HCT116 (cell line): ENCODE measurements around the gene ERC2. TPM values are rescaled to one million over a fixed set of nuclear protein-coding genes. Genes with fewer than 3 reads are reported as not detected.

ENCODE experiments used
- ATAC-seq: fragments of 200-7000 bp; cut with Tn5 transposase; 2 replicates; pipeline ENCODE4 v1.9.1; 2020; ENCODE audit warnings: mild to moderate bottlenecking, moderate library complexity
- BruUV-seq: library from RNA; stranded (reverse); fragments of 400-500 nt; replicated peaks from 2 replicates; lab custom pipeline; 2021; lab: Mats Ljungman, UMichigan
- CTCF ChIA-PET: fragments of 300-600 bp; sonication (Branson Sonifier 250); formaldehyde crosslinking; loops from one replicate; lab custom pipeline; 2021; ENCODE audit warnings: antibody characterized with exemption; lab: Charles Lee
- POLR2A ChIA-PET: fragments of 300-600, 350-600 bp; sonication (Branson Sonifier 250); formaldehyde crosslinking; loops from one replicate; lab custom pipeline; 2021; ENCODE audit warnings: antibody characterized with exemption; lab: Charles Lee
- RAD21 ChIA-PET, 2 experiments: fragments of 300-600 bp; sonication (Branson Sonifier 250); formaldehyde crosslinking; loops; one replicate each; lab custom pipeline; 2023; ENCODE audit warnings: low total read pairs in 2 of 2; ENCODE audit not compliant: uncharacterized antibody in 2 of 2, unreplicated experiment in 2 of 2, low non-redundant PET in 1 of 2; lab: Charles Lee
- DNase-seq: peaks from one replicate; pipeline ENCODE4 v3.0.0-alpha.2; 2010; ENCODE audit warnings: low read depth, low spot score
- H2AFZ ChIP-seq: fragments of 200-600 bp; shearing (Covaris generic), sonication (generic); 2 replicates; pipeline ENCODE4 v1.6.1; 2017; ENCODE audit warnings: low read depth, mixed run types, mixed read lengths, antibody characterized with exemption, low read length; ENCODE audit not compliant: poor library complexity, severe bottlenecking
- H3K27ac ChIP-seq: 2 replicates; pipeline ENCODE4 v1.5.1; 2012; ENCODE audit warnings: low read depth, low read length
- H3K27me3 ChIP-seq: fragments of 200-600 bp; sonication (generic); 2 replicates; pipeline ENCODE4 v1.6.1; 2016; ENCODE audit warnings: mixed run types, low read length, mixed read lengths; ENCODE audit not compliant: insufficient read depth
- H3K36me3 ChIP-seq, 2 experiments: fragments of 200-500 bp in 1 of 2; fragments of 200-600 bp in 1 of 2; sonication (Bioruptor generic) in 1 of 2; sonication (generic) in 1 of 2; 2 replicates each; pipeline versions ENCODE4 v1.5.1 to v1.6.1; 2014 to 2016; ENCODE audit warnings: low read length in 2 of 2, inconsistent platforms in 1 of 2, mixed read lengths in 1 of 2, mixed run types in 1 of 2; ENCODE audit not compliant: insufficient read depth in 2 of 2, control insufficient read depth in 1 of 2
- H3K4me1 ChIP-seq, 2 experiments: fragments of 200-600 bp in 1 of 2; sonication (generic) in 1 of 2; 2 replicates each; pipeline versions ENCODE4 v1.5.1 to v1.6.1; 2012 to 2017; ENCODE audit warnings: low read length in 2 of 2, inconsistent platforms in 1 of 2, mild to moderate bottlenecking in 1 of 2, mixed read lengths in 1 of 2, mixed run types in 1 of 2, moderate library complexity in 1 of 2; ENCODE audit not compliant: insufficient read depth in 2 of 2, control insufficient read depth in 1 of 2
- H3K4me2 ChIP-seq: fragments of 200-600 bp; sonication (generic); 2 replicates; pipeline ENCODE4 v1.6.1; 2017; ENCODE audit warnings: mixed run types, low read length, mixed read lengths
- H3K4me3 ChIP-seq, 2 experiments: fragments of 200-600 bp in 1 of 2; sonication (generic) in 1 of 2; replicated peaks in 1 of 2; 2 replicates each; pipeline ENCODE4 v1.5.1; 2011 to 2016; ENCODE audit warnings: low read length in 2 of 2, control low read depth in 1 of 2, low read depth in 1 of 2, mild to moderate bottlenecking in 1 of 2, mixed read lengths in 1 of 2, mixed run types in 1 of 2
- H3K79me2 ChIP-seq: fragments of 200-600 bp; sonication (generic); 2 replicates; pipeline ENCODE4 v1.6.1; 2017; ENCODE audit warnings: mild to moderate bottlenecking, mixed run types, low read length, moderate library complexity, mixed read lengths; ENCODE audit not compliant: insufficient read depth
- H3K9ac ChIP-seq: fragments of 200-600 bp; sonication (generic); 2 replicates; pipeline ENCODE4 v1.6.1; 2016; ENCODE audit warnings: low read length, mixed read lengths
- H3K9me2 ChIP-seq: fragments of 200-600 bp; sonication (generic), shearing (Covaris generic); 2 replicates; pipeline ENCODE4 v1.6.1; 2017; ENCODE audit warnings: mixed run types, mild to moderate bottlenecking, moderate library complexity; ENCODE audit not compliant: insufficient read depth
- H3K9me3 ChIP-seq, 2 experiments: fragments of 200-500 bp in 1 of 2; fragments of 200-600 bp in 1 of 2; sonication (Bioruptor generic) in 1 of 2; sonication (generic) in 1 of 2; 2 replicates each; pipeline ENCODE4 v1.6.1; 2014 to 2017; ENCODE audit warnings: low read length in 2 of 2, mixed read lengths in 2 of 2, inconsistent platforms in 1 of 2, low read depth in 1 of 2, mild to moderate bottlenecking in 1 of 2, mixed run types in 1 of 2, moderate library complexity in 1 of 2; ENCODE audit not compliant: control insufficient read depth in 1 of 2, insufficient read depth in 1 of 2
- H4K20me1 ChIP-seq: fragments of 200-600 bp; sonication (generic), shearing (Covaris generic); 2 replicates; pipeline ENCODE4 v1.6.1; 2017; ENCODE audit warnings: mixed run types, mild to moderate bottlenecking, moderate library complexity; ENCODE audit not compliant: insufficient read depth
- CBX3 ChIP-seq: IDR thresholded peaks from 2 replicates; pipeline ENCODE4 v1.6.1; 2012; ENCODE audit warnings: low read depth
- CEBPB ChIP-seq: IDR thresholded peaks from 2 replicates; pipeline ENCODE4 v1.6.1; 2012; ENCODE audit warnings: low read depth
- EGR1 ChIP-seq: IDR thresholded peaks from 2 replicates; pipeline ENCODE4 v1.6.1; 2012; ENCODE audit warnings: low read depth
- ELF1 ChIP-seq: IDR thresholded peaks from 2 replicates; pipeline ENCODE4 v1.6.1; 2012; ENCODE audit warnings: low read depth, borderline replicate concordance
- EZH2phosphoT487 ChIP-seq: fragments of 200-600 bp; IDR thresholded peaks from 2 replicates; pipeline ENCODE4 v1.6.1; 2018; ENCODE audit warnings: antibody characterized with exemption, borderline replicate concordance
- JUND ChIP-seq: IDR thresholded peaks from 2 replicates; pipeline ENCODE4 v1.6.1; 2012
- POLR2A ChIP-seq: IDR thresholded peaks from 2 replicates; pipeline ENCODE4 v1.7.0; 2011; ENCODE audit warnings: borderline replicate concordance; ENCODE audit not compliant: insufficient read depth, insufficient read length; ENCODE audit errors: extremely low read depth
- POLR2AphosphoS5 ChIP-seq: IDR thresholded peaks from 2 replicates; pipeline ENCODE4 v1.6.1; 2011; ENCODE audit warnings: mild to moderate bottlenecking, low read depth, low read length, moderate library complexity
- SIN3A ChIP-seq: IDR thresholded peaks from 2 replicates; pipeline ENCODE4 v1.6.1; 2012; ENCODE audit warnings: low read depth
- SP1 ChIP-seq: IDR thresholded peaks from 2 replicates; pipeline ENCODE4 v1.6.1; 2012; ENCODE audit warnings: low read depth
- SRF ChIP-seq: IDR thresholded peaks from 2 replicates; pipeline ENCODE4 v1.6.1; 2012; ENCODE audit warnings: low read depth
- TCF7L2 ChIP-seq: IDR thresholded peaks from 2 replicates; pipeline ENCODE4 v1.7.0; 2011; ENCODE audit warnings: borderline replicate concordance, inconsistent platforms; ENCODE audit not compliant: insufficient read depth, insufficient read length; ENCODE audit errors: extremely low read depth
- YY1 ChIP-seq: IDR thresholded peaks from 2 replicates; pipeline ENCODE4 v1.6.1; 2011; ENCODE audit warnings: low read length, low read depth, moderate library complexity, mild to moderate bottlenecking; ENCODE audit not compliant: insufficient replicate concordance; ENCODE audit errors: extremely low read depth
- ZFX ChIP-seq: fragments of 450-650 bp; IDR thresholded peaks from 2 replicates; pipeline ENCODE4 v1.6.1; 2017
- ZNF274 ChIP-seq: fragments of 200-500 bp; sonication (Bioruptor generic); IDR thresholded peaks from 2 replicates; pipeline ENCODE4 v1.6.1; 2014; ENCODE audit warnings: mild to moderate bottlenecking, low read depth, low read length, inconsistent platforms
- intact Hi-C: fragments of 100-400 bp; cut with micrococcal nuclease; formaldehyde crosslinking; loops from 2 replicates; pipeline ENCODE4 v1.10.0; 2022
- total RNA-seq: library from RNA; stranded (reverse); gene quantifications from one replicate; pipeline ENCODE4 v1.2.1, GENCODE V29; 2021; ENCODE audit not compliant: unreplicated experiment
- TF ChIP-seq, protein P1 (sequence below): IDR thresholded peaks from 2 replicates; pipeline ENCODE4 v1.6.1; 2012
- TF ChIP-seq, protein P2 (sequence below): IDR thresholded peaks from 2 replicates; pipeline ENCODE4 v1.6.1; 2012
- TF ChIP-seq, protein P3 (sequence below): IDR thresholded peaks from 2 replicates; pipeline ENCODE4 v1.6.1; 2012; ENCODE audit warnings: low read depth

The ERC2 gene
- total RNA-seq, 1 experiment from 2014 or later: not detected

DNA sequence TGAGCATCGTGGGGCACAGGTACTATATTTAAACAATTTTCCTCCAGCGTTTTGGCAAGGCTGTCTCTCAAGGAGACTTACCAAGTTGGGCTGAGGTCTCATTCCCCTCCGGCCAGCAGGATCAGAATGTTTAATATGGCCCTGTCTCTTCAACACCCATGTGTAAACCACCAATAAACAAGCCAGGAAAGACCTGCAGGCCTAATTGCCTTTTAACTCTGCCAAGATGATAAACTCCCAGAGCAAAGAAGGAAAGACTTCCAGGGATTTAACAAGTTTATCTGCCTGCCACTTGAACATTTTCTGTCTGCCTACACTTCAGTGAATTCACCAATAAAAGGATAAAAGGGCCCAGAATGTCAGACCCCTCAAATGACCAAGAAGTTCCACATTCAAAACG, 850.9 kb downstream of the ERC2 start:
- ChIA-PET RAD21 (interaction anchor here in 1 of 2 experiments (0.6 kb wide), 1 partner anchor 787 kb away, joined by 3 read pairs; no protein-coding TSS in a partner anchor), CTCF (no interaction called here), POLR2A (no interaction called here)
- Histone ChIP-seq H4K20me1 (no peaks in the 10 kb centered on the region), H3K27me3 (no peaks in the 10 kb centered on the region), H3K36me3 (no peaks in the 10 kb centered on the region), H3K9me3 (peaks cover 0 to 8% of the 10 kb centered on the region in 2 experiments; a peak in 2 of 4 replicates), H3K4me1 (no peaks in the 10 kb centered on the region), H3K4me2 (no peak overlapping the region), H3K4me3 (no peak overlapping the region), H3K9ac (no peak overlapping the region), H2AFZ (no peak overlapping the region), H3K9me2 (no peaks in the 10 kb centered on the region), H3K27ac (no peak overlapping the region), H3K79me2 (no peaks in the 10 kb centered on the region)
- no TSS peak for BruUV-seq
- ATAC-seq: no peak
- DNase-seq: no peak
- no peak for TF ChIP-seq JUND
- no peak for TF ChIP-seq YY1
- no peak for TF ChIP-seq EGR1
- TF ChIP-seq CEBPB: no peak
- TF ChIP-seq EZH2phosphoT487: no peak
- no peak for TF ChIP-seq SRF
- TF ChIP-seq TCF7L2: no peak
- TF ChIP-seq, protein P1, sequence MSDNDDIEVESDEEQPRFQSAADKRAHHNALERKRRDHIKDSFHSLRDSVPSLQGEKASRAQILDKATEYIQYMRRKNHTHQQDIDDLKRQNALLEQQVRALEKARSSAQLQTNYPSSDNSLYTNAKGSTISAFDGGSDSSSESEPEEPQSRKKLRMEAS: no peak
- TF ChIP-seq, protein P2, sequence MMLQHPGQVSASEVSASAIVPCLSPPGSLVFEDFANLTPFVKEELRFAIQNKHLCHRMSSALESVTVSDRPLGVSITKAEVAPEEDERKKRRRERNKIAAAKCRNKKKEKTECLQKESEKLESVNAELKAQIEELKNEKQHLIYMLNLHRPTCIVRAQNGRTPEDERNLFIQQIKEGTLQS: no peak
- no peak for TF ChIP-seq ELF1
- intact Hi-C loops: no loop called here

DNA sequence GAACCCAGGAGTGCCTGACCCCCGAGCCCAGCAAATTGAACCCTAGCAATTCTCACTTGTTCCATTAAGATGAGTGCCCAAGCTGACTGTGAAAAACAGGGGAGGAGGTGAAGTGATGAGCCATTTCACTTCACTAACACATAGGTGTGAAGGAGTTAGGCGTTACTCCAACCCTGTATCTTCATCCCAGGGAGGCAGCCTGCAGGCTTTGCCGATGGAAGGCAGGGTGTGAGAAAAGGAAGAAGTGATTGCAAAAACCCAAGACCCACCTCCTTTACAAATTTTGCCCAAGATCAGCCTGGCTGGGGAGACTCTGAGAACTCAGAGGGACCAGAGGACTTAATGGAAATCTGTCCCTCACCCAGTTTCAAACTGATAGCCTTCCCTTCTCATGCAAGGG, 851.5 kb downstream of the ERC2 start:
- no peaks in the 10 kb centered on the region for H3K79me2 ChIP-seq
- no peak overlapping the region for H3K9ac ChIP-seq
- no peak overlapping the region for H3K27ac ChIP-seq
- intact Hi-C loops: no loop called here
- ATAC-seq (no peak), DNase-seq (no peak)
- RAD21 ChIA-PET: no interaction called here
- H3K4me3 ChIP-seq: no peak overlapping the region
- H4K20me1 ChIP-seq: no peaks in the 10 kb centered on the region
- no peaks in the 10 kb centered on the region for H3K9me2 ChIP-seq
- H3K36me3 ChIP-seq: no peaks in the 10 kb centered on the region
- H3K27me3 ChIP-seq: no peaks in the 10 kb centered on the region
- no peaks in the 10 kb centered on the region for H3K4me1 ChIP-seq
- no peak overlapping the region for H3K4me2 ChIP-seq
- POLR2A ChIA-PET: no interaction called here
- no peak overlapping the region for H2AFZ ChIP-seq
- H3K9me3 ChIP-seq: peaks cover 0 to 8% of the 10 kb centered on the region in 2 experiments; a peak in 2 of 4 replicates
- no TSS peak for BruUV-seq
- CTCF ChIA-PET: no interaction called here
- TF ChIP-seq, protein P3, sequence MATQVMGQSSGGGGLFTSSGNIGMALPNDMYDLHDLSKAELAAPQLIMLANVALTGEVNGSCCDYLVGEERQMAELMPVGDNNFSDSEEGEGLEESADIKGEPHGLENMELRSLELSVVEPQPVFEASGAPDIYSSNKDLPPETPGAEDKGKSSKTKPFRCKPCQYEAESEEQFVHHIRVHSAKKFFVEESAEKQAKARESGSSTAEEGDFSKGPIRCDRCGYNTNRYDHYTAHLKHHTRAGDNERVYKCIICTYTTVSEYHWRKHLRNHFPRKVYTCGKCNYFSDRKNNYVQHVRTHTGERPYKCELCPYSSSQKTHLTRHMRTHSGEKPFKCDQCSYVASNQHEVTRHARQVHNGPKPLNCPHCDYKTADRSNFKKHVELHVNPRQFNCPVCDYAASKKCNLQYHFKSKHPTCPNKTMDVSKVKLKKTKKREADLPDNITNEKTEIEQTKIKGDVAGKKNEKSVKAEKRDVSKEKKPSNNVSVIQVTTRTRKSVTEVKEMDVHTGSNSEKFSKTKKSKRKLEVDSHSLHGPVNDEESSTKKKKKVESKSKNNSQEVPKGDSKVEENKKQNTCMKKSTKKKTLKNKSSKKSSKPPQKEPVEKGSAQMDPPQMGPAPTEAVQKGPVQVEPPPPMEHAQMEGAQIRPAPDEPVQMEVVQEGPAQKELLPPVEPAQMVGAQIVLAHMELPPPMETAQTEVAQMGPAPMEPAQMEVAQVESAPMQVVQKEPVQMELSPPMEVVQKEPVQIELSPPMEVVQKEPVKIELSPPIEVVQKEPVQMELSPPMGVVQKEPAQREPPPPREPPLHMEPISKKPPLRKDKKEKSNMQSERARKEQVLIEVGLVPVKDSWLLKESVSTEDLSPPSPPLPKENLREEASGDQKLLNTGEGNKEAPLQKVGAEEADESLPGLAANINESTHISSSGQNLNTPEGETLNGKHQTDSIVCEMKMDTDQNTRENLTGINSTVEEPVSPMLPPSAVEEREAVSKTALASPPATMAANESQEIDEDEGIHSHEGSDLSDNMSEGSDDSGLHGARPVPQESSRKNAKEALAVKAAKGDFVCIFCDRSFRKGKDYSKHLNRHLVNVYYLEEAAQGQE: no peak
- TF ChIP-seq SP1: no peak
- no peak for TF ChIP-seq SIN3A
- no peak for TF ChIP-seq CBX3
- no peak for TF ChIP-seq ZNF274
- no peak for TF ChIP-seq ZFX
- no peak for TF ChIP-seq SRF
- no peak for TF ChIP-seq EGR1
- TF ChIP-seq CEBPB: no peak
- TF ChIP-seq POLR2A: no peak
- no peak for TF ChIP-seq POLR2AphosphoS5
